ENCODE data around the gene TAS1R3.

Gene TAS1R3

GRCh38 chr1:1360506-1361169 lies 29.6 kb downstream of the TAS1R3 start:
- TF ChIP-seq GATA2 (IDR thresholded peaks at IDR 0.05; ENCODE audit: low read depth, low read length) (no peak), GATA3 (IDR thresholded peaks at IDR 0.05; ENCODE audit: low read depth, low read length) (no peak)

GRCh38 chr1:1361233-1361981 lies 30.3 kb downstream of the TAS1R3 start:
- no peak for TF ChIP-seq GATA3 (IDR thresholded peaks at IDR 0.05; ENCODE audit: low read depth, low read length)
- no peak for TF ChIP-seq GATA2 (IDR thresholded peaks at IDR 0.05; ENCODE audit: low read depth, low read length)

DNA sequence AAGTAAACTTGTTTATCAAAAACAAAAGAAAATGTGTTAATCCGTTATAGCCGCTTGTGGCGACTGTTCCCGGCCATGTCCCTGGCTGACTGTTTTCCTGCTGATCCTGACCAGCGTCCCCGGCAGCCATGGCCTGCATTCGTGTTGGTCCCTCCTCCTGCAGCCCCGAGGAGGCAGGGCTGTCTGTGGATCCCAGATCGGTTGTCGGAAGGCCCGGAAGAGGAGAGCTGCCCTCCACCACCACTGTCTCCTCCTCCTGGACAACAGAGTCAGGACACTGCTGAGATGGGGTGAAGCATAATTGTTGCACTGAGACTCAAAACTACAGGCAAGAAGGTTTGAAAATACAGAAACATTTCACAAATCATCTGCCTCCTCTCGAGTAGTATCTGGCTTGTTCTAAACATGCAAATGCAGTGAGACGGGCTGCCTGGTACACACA lies 30.9 kb downstream of the TAS1R3 start:
- TF ChIP-seq GATA3 (IDR thresholded peaks at IDR 0.05; ENCODE audit: low read depth, low read length) (no peak), GATA2 (IDR thresholded peaks at IDR 0.05; ENCODE audit: low read depth, low read length) (no peak)

- TF ChIP-seq GATA2 (IDR thresholded peaks at IDR 0.05; ENCODE audit: low read depth, low read length) = no peak
- no peak for TF ChIP-seq GATA3 (IDR thresholded peaks at IDR 0.05; ENCODE audit: low read depth, low read length)
These were observed 33.2 kb downstream of the TAS1R3 start for GRCh38 chr1:1364266-1364665.

DNA sequence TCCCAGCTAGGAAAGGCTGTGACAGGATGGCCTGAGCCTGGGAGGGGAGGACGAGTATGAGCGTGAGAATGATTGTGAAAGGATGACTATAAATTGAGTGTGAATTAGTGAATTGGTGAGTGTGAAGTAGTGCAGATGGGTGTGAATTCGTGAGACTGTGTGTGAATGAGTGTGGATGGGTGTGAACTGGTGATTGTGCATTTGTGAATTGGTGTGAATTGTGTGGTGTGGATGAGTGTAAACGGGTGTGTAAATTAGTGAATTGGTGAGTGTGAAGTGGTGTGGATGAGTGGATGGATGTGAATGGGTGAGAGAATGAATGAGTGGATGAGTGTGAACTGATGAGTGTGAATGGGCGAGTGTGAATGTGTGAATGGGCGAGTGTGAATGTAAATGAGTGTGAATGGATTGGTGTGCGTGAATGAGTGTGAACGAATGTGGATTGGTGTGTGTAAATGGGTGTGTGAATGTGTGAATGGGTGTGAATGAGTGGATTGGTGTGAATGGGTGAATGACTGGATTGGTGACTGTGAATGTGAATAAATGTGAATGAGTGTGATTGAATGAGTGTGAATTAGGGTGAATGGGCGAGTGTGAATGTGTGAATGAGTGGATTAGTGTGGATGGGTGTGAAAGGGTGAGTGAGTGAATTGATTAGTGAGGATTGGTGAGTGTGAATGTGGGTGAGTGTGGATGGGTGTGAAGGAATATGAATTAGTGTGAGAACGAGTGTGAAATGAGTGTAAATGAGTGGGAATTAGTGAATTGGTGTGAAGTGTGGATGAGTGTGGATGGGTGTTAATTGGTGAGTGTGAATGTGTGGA lies 35.0 kb downstream of the TAS1R3 start:
- TF ChIP-seq GATA2 (IDR thresholded peaks at IDR 0.05; ENCODE audit: low read depth, low read length) = no peak
- TF ChIP-seq GATA3 (IDR thresholded peaks at IDR 0.05; ENCODE audit: low read depth, low read length) = no peak

DNA sequence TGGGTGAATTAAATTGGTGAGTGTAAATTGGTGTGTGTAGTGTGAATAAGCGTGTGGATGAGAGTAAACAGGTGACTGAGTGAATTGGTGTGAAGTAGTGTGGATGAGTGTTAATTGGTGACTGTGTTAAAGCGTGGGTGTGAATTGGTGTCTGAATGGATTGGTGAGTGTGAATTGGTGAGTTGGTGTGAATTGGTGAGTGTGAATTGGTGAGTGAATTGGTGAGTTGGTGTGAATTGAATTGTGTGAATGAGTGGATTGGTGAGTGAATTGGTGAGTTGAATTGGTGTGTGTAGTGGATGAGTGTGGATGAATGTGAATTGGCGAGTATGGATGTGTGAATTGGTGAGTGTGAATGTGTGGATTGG lies 35.6 kb downstream of the TAS1R3 start:
- no peak for TF ChIP-seq GATA3 (IDR thresholded peaks at IDR 0.05; ENCODE audit: low read depth, low read length)
- TF ChIP-seq GATA2 (IDR thresholded peaks at IDR 0.05; ENCODE audit: low read depth, low read length) = no peak

DNA sequence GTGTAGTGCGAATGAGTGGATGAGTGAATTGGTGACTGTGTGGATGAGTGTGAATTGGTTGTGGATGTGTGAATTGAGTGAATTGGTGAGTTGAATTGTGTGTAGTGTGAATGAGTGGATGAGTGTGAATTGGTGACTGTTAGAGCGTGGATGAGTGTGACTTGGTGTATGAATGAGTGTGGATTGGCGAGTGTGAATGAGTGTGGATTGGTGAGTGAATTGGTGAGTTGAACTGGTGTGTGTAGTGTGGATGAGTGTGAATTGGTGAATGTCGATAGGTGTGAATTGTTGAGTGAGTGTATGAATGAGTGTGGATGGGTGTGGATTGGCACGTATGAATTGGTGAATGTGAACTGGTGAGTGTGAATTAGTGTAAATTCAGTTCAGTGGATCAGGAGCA lies 36.2 kb downstream of the TAS1R3 start:
- TF ChIP-seq GATA2 (IDR thresholded peaks at IDR 0.05; ENCODE audit: low read depth, low read length) (no peak), GATA3 (IDR thresholded peaks at IDR 0.05; ENCODE audit: low read depth, low read length) (no peak)

DNA sequence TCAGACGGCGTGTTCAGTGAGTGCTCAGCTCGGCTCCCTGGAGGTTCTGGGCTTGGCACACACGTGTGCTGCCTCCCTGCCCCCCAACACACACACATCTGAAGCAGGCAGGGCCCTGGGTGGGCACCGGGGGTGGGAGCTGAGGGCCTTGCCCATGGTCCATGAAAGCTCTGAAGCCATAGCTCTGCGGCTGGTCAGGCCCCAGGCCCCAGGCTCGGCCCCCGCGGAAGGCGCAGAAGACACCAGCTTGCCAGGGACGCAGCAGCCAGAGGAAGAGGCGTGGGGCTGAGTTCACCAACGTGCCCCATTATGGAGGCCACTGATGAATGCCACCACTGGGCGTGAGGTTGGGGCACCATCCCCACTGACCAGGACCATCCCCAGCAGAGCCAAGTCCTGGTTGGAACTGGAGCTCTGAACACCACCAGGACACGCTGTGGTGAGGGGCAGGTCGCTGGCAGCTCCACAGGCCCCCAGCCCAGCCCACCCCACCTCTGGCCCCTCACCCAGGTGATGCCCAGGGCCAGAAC lies 39.8 kb downstream of the TAS1R3 start:
- TF ChIP-seq GATA3 (IDR thresholded peaks at IDR 0.05; ENCODE audit: low read depth, low read length) (no peak), GATA2 (IDR thresholded peaks at IDR 0.05; ENCODE audit: low read depth, low read length) (no peak)

- no peak for TF ChIP-seq GATA3 (IDR thresholded peaks at IDR 0.05; ENCODE audit: low read depth, low read length)
- TF ChIP-seq GATA2 (IDR thresholded peaks at IDR 0.05; ENCODE audit: low read depth, low read length) = no peak
These were observed 40.3 kb downstream of the TAS1R3 start for GRCh38 chr1:1371364-1371745.

DNA sequence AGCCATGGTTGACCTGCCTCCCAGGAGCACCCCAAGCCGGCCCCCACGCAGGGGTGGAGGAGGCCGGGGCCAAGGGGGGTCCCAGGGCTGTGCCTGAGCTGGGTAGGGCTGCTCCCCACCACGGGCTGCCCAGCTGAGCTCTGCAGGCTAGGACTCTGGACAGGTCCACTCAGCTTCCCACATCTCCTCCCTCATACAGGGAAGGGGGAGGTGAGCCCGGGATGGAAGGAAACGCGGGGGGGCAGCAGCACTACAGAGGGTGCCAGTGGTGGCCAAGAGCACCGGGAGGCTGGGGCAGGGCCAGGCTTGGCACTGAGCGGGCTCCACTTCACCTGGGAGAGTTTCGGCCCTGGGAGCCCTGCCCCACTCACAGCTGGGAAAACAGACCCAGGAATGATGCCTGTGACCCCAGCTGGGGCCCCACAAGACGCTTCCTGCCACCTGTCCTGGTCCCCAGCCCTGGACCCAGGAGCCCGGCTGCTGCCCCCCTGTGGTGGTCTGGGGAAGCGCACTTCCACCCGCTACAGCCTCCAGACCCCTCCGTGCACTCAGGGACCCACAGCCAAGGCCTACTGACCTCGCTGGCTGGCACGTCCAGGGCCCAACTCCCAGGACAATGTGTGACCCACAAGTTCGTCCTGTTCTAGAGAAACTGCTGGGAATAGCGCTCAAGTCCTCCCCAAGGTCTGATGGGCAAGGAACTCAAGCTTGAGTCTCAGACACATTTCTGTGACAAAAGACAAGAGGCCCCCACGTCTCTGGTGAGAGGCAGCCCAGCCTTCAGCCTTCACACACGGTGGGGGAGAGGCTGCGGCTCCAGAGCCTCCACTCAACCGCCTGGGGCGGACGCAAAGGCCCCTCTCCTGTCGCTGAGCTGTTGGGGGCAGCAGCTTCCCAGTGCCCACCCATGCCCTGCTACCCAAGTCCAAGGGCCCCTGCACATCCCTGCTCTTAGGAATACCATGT lies 40.9 kb downstream of the TAS1R3 start:
- TF ChIP-seq GATA2 (IDR thresholded peaks at IDR 0.05; ENCODE audit: low read depth, low read length) (no peak), GATA3 (IDR thresholded peaks at IDR 0.05; ENCODE audit: low read depth, low read length) (no peak)

GRCh38 chr1:1373051-1373814 lies 42.2 kb downstream of the TAS1R3 start:
- no peak for TF ChIP-seq GATA3 (IDR thresholded peaks at IDR 0.05; ENCODE audit: low read depth, low read length)
- TF ChIP-seq GATA2 (IDR thresholded peaks at IDR 0.05; ENCODE audit: low read depth, low read length) = no peak

DNA sequence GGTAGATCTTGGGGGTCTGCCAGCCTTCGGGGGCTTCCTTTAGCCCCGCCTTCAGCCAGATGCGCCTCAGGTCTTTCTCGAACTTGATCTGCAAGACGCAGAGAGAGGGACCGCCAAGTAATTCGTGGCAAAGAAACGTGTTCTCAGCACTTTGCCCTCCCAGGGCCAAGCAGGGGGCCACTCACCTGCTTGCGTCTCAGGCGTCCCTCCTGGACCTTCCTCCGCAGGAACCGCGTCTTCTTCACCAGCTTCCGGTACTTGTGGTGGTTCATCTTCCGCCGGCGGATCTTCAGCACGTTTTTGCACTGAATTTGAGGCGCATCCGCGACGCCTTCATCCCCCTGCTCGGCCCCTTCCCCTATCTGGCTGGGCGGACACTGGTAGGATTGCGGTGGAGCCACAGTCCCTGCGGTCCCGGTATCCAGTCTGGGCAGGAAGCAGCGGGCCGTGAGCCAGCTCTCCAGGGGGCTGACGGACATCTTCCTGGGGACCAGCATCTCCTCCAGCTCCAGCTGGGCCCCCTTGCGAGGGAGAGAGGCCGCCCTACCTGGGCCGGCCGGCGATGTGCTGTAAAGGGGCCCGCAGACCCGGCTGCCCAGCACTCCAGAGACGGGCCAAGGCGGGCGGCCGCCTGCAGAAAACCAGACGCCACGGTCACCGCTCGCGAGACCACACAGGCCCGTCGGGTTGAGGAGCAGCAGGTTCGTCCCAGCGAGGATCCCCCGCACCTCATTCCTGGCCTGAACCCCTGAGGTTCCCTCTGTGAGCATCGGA lies 42.9 kb downstream of the TAS1R3 start:
- TF ChIP-seq GATA3 (IDR thresholded peaks at IDR 0.05; ENCODE audit: low read depth, low read length) (no peak), GATA2 (IDR thresholded peaks at IDR 0.05; ENCODE audit: low read depth, low read length) (no peak)
